Peyer's patch (tissue), 4 donors: ENCODE data around the gene MDFI. TPM values are rescaled to one million over a fixed set of nuclear protein-coding genes. Genes with fewer than 3 reads are reported as not detected.

Experiments
- DNase-seq, 3 donors: peaks; one replicate each; pipeline ENCODE4 v3.0.0-alpha.2; 2017 to 2019
- H3K27ac ChIP-seq, 4 donors: fragments of 200-600 bp; sonication (generic); one replicate each; pipeline ENCODE4 v1.5.1; 2016 to 2019
- H3K27me3 ChIP-seq, 2 donors: fragments of 200-600 bp; sonication (generic); one replicate each; pipeline ENCODE4 v1.5.1; 2019
- H3K36me3 ChIP-seq, 3 donors: fragments of 200-600 bp; sonication (generic); one replicate each; pipeline ENCODE4 v1.5.1; 2016 to 2019
- H3K4me1 ChIP-seq, 4 donors: fragments of 200-600 bp; sonication (generic); one replicate each; pipeline ENCODE4 v1.5.1; 2016 to 2019
- H3K4me3 ChIP-seq, 4 donors: fragments of 200-600 bp; sonication (generic); 1 replicate in 3 of 4; 2 replicates in 1 of 4; pipeline ENCODE4 v1.5.1; 2016 to 2019; ENCODE audit warnings: mild to moderate bottlenecking in 1 of 4
- H3K9me3 ChIP-seq, 4 donors: fragments of 200-600 bp; sonication (generic); one replicate each; pipeline ENCODE4 v1.5.1; 2016 to 2019; ENCODE audit warnings: mild to moderate bottlenecking in 1 of 4
- CTCF ChIP-seq, 6 experiments: fragments of 450-650 bp in 4 of 6; fragments of 200-600 bp in 2 of 6; sonication (generic) in 1 of 6; IDR thresholded peaks; one replicate each; pipeline ENCODE4 v1.5.1; 2017 to 2019; ENCODE audit warnings: antibody characterized with exemption in 6 of 6, mild to moderate bottlenecking in 3 of 6, moderate library complexity in 1 of 6
- POLR2A ChIP-seq, 2 donors: fragments of 450-650 bp; IDR thresholded peaks; one replicate each; pipeline ENCODE4 v1.5.1; 2017; ENCODE audit warnings: antibody characterized with exemption in 2 of 2, mild to moderate bottlenecking in 2 of 2, moderate library complexity in 2 of 2
- total RNA-seq, 4 donors: library from RNA; depleted of rRNA; stranded (reverse); fragments of >200 nt; gene quantifications; one replicate each; pipeline ENCODE4 v1.1.0, GENCODE V29; 2016

Gene MDFI
- total RNA-seq, 4 donors from 2014 or later: 0.94 to 2.6 (median 2.4) TPM; not detected in 1

GRCh38 chr6:41683273-41683522 is 44.9 kb downstream of the MDFI start:
- Histone ChIP-seq H3K36me3 (peaks cover 0 to 36% (median 0%) of the 10 kb centered on the region in 3 donors), H3K4me3 (peak overlapping the region; percentile 25 to 57 (median 44)), H3K4me1 (peaks cover 0 to 20% (median 11%) of the 10 kb centered on the region in 4 donors), H3K27me3 (no peaks in the 10 kb centered on the region), H3K27ac (peak overlapping the region; percentile 23 to 62 (median 39)), H3K9me3 (no peaks in the 10 kb centered on the region)
- DNase-seq: no peak
- TF ChIP-seq CTCF (IDR thresholded peaks at IDR 0.05) (no peak), POLR2A (IDR thresholded peaks at IDR 0.05) (no peak)

GRCh38 chr6:41683523-41684310 is 45.4 kb downstream of the MDFI start:
- peaks cover 0 to 20% (median 11%) of the 10 kb centered on the region in 4 donors for H3K4me1 ChIP-seq
- H3K36me3 ChIP-seq: peaks cover 0 to 37% (median 0%) of the 10 kb centered on the region in 3 donors
- H3K9me3 ChIP-seq: no peaks in the 10 kb centered on the region
- no peaks in the 10 kb centered on the region for H3K27me3 ChIP-seq
- H3K4me3 ChIP-seq: peak overlapping the region; percentile 25 to 57 (median 44)
- peak; percentile 78 to 89 (median 87) for DNase-seq
- no peak for TF ChIP-seq POLR2A (IDR thresholded peaks at IDR 0.05)
- peak; percentile 54 to 95 (median 86) for TF ChIP-seq CTCF (IDR thresholded peaks at IDR 0.05)
- H3K27ac ChIP-seq: peak overlapping the region; percentile 23 to 62 (median 39)

GRCh38 chr6:41684311-41685180 is 46.3 kb downstream of the MDFI start:
- Histone ChIP-seq H3K4me1 (peaks cover 0 to 20% (median 11%) of the 10 kb centered on the region in 4 donors), H3K36me3 (peaks cover 0 to 44% (median 0%) of the 10 kb centered on the region in 3 donors), H3K27me3 (no peaks in the 10 kb centered on the region), H3K27ac (no peak overlapping the region), H3K4me3 (no peak overlapping the region), H3K9me3 (no peaks in the 10 kb centered on the region)
- peak in 1 of 3 donors; percentile 43 for DNase-seq
- no peak for TF ChIP-seq CTCF (IDR thresholded peaks at IDR 0.05)

- no peaks in the 10 kb centered on the region for H3K27me3 ChIP-seq
- H3K4me1 ChIP-seq: peaks cover 0 to 20% (median 11%) of the 10 kb centered on the region in 4 donors
- no peaks in the 10 kb centered on the region for H3K9me3 ChIP-seq
- no peak overlapping the region for H3K4me3 ChIP-seq
- peaks cover 0 to 50% (median 0%) of the 10 kb centered on the region in 3 donors for H3K36me3 ChIP-seq
- DNase-seq: no peak
- TF ChIP-seq CTCF (IDR thresholded peaks at IDR 0.05): no peak
- TF ChIP-seq POLR2A (IDR thresholded peaks at IDR 0.05): no peak
- H3K27ac ChIP-seq: no peak overlapping the region
These were observed 47.5 kb downstream of the MDFI start for GRCh38 chr6:41685641-41686380.

GRCh38 chr6:41687501-41688175 is 49.4 kb downstream of the MDFI start:
- peaks cover 0 to 57% (median 0%) of the 10 kb centered on the region in 3 donors for H3K36me3 ChIP-seq
- H3K4me1 ChIP-seq: peaks cover 0 to 12% (median 7%) of the 10 kb centered on the region in 4 donors
- H3K27me3 ChIP-seq: no peaks in the 10 kb centered on the region
- H3K4me3 ChIP-seq: no peak overlapping the region
- H3K27ac ChIP-seq: no peak overlapping the region
- no peaks in the 10 kb centered on the region for H3K9me3 ChIP-seq
- DNase-seq: peak in 1 of 3 donors; percentile 60
- TF ChIP-seq CTCF (IDR thresholded peaks at IDR 0.05) (no peak), POLR2A (IDR thresholded peaks at IDR 0.05) (no peak)
